ENCODE data around the gene PHPT1. TPM values are rescaled to one million over a fixed set of nuclear protein-coding genes. Genes with fewer than 3 reads are reported as not detected.
"Not testable (repeated sequence)": the region's sequence is repeated elsewhere in the genome, so short reads cannot be mapped to it uniquely, and the experiment has no call there.

PHPT1 gene
- total and polyA plus RNA-seq, 2 of the 8 experiments (the other 6 are each of a cell fraction or from before 2014, with no cell fraction given) = 109 to 226 TPM

DNA sequence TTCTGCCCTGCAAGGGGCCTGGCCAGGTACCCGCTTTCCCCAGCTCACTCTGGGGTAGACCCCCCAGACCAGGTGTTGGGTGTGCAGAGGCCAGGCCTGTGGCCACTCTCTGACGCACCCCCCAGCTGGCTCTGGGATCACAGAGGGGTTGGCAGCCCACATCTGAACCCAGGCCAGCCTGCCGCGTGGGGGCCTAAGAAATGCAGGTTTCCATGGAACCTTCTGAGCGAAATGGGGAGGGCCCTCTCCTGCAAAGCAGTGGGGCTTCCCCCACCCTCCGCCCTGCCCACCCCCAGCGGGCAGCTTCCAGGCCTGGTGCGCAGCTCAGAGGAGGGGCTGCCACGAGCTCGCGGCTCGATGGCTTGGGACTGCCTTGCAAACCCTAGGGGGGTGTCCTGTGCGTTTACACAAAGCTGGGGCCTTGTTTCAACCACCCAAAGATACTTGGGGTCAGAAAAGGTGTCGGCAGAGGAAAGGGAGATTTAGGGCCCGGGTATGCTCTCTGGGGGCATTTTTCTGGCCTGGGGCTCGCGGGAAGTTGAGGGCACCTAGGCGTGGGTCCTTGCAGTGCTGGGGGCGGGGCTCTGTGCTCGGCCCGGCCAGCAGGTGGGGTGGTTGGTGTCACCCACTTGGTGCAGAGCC, 5.9 kb upstream of the PHPT1 start:
- not testable (repeated sequence) for H2BK120ac ChIP-seq (replicated peaks; ENCODE audit: low read depth, low read length)

More for the DNA sequence above, 5.9 kb upstream of the PHPT1 start:
- Histone ChIP-seq H3K23me2 (ENCODE audit: low read depth, low read length) (peaks cover 10% of the 10 kb centered on the region), H3K36me3 (ENCODE audit: control insufficient read depth in 2 of 4, insufficient read depth in 4 of 4, low read length in 3 of 4) (peaks cover 0 to 19% (median 4%) of the 10 kb centered on the region in 4 experiments; a peak in 2 of 8 replicates), H3K27me3 (replicated peaks in 1 of 4; ENCODE audit: control insufficient read depth in 3 of 4, extremely low read depth in 1 of 4, insufficient read depth in 3 of 4, low read length in 3 of 4) (peaks cover 2 to 12% (median 7%) of the 10 kb centered on the region in 4 experiments; a peak in 6 of 7 replicates), H3K4me1 (replicated peaks in 1 of 4; ENCODE audit: control insufficient read depth in 3 of 4, insufficient read depth in 4 of 4, low read length in 3 of 4) (peaks cover 5 to 32% (median 20%) of the 10 kb centered on the region in 4 experiments)
- H3K9me3 ChIP-seq (ENCODE audit: insufficient read depth in 2 of 2, low read depth in 1 of 2, low read length in 1 of 2); H4K91ac ChIP-seq (replicated peaks; ENCODE audit: insufficient read length, low read length); H2BK20ac ChIP-seq (ENCODE audit: low read length); H2AFZ ChIP-seq (ENCODE audit: low read length); H3K18ac ChIP-seq (ENCODE audit: extremely low read depth, low read length); DNase-seq (ENCODE audit: low read depth in 1 of 2, low spot score in 2 of 2); H4K8ac ChIP-seq (ENCODE audit: extremely low read depth, insufficient read depth, low read length); H3K4me3 ChIP-seq (ENCODE audit: extremely low read depth in 1 of 4, insufficient read depth in 2 of 4, low read depth in 3 of 4, low read length in 4 of 4); H3K56ac ChIP-seq (replicated peaks; ENCODE audit: insufficient read length, low read depth, low read length); H3K27ac ChIP-seq (ENCODE audit: low read depth, low read length); H2BK15ac ChIP-seq (ENCODE audit: low read length); H3K79me1 ChIP-seq (ENCODE audit: low read depth, low read length); H2BK12ac ChIP-seq (ENCODE audit: low read depth, low read length); H3K14ac ChIP-seq (ENCODE audit: insufficient read length); H4K5ac ChIP-seq (ENCODE audit: insufficient read length, low read depth, low read length); H3K79me2 ChIP-seq (ENCODE audit: control insufficient read depth in 1 of 2, insufficient read depth in 2 of 2, low read length in 2 of 2); H3K4me2 ChIP-seq (ENCODE audit: insufficient read depth in 1 of 2, low read depth in 2 of 2, low read length in 2 of 2); H3K4ac ChIP-seq (replicated peaks; ENCODE audit: insufficient read length, low read depth, low read length); FAIRE-seq; H3K9ac ChIP-seq (replicated peaks in 1 of 4; ENCODE audit: extremely low read depth in 1 of 4, low read depth in 3 of 4, low read length in 3 of 4); H3K23ac ChIP-seq (ENCODE audit: insufficient read length); H4K20me1 ChIP-seq (replicated peaks in 1 of 2; ENCODE audit: control insufficient read depth in 1 of 2, insufficient read depth in 2 of 2, low read length in 2 of 2); H2AK5ac ChIP-seq (ENCODE audit: low read depth, low read length); H2BK5ac ChIP-seq (ENCODE audit: low read depth, low read length): not testable (repeated sequence)
- CTCF ChIA-PET (ENCODE audit: partially characterized antibody) = interaction anchor here (0.5 to 8.9 kb wide), 31 partner anchors 8 to 221 kb away, joined by 3 to 131 read pairs (median 4); partner anchors contain the start of genes ABCA2, LCN8, MAMDC4 and RABL6
- POLR2A ChIA-PET (ENCODE audit: partially characterized antibody) = interaction anchor here (0.8 to 20.5 kb wide), 8 partner anchors 7 to 153 kb away, joined by 3 to 248 read pairs (median 12); partner anchors contain the start of genes CLIC3, MAMDC4 and RABL6
- WGBS, 2 experiments (ENCODE audit: extremely low coverage in 1 of 2, insufficient coverage in 1 of 2, insufficient read length in 1 of 2, insufficient replicate concordance in 2 of 2, low coverage in 1 of 2, low lambda C conversion rate in 2 of 2, missing lambda C conversion rate in 1 of 2) = 64% methylated on average over 9 of the region's 21 CpGs; no CpG with 5 or more reads in 1 of the 2 experiments
